ENCODE results near the gene RPL5. TPM values are rescaled to one million over a fixed set of nuclear protein-coding genes. Genes with fewer than 3 reads are reported as not detected.
A peak's percentile ranks its signal among the peaks of the same experiment; 100 is the strongest.

RPL5 gene
- total RNA-seq, 3 donors from 2014 or later (not counting 1 experiment from before 2014, with no cell fraction given) = 573 to 679 (median 647) TPM

GRCh38 chr1:92884195-92884594 is 52.4 kb downstream of the RPL5 start:
- intact Hi-C loops (cut with micrococcal nuclease) = no loop called here
- peak overlapping the region; percentile 97 for H3K27ac Mint-ChIP-seq
- Histone ChIP-seq H3K27ac (ENCODE audit: low read length) (peak overlapping the region; percentile 70), H3K9me3 (ENCODE audit: control insufficient read depth, insufficient read depth, low read length) (no peaks in the 10 kb centered on the region), H3K27me3 (ENCODE audit: control insufficient read depth, insufficient read depth, low read length) (no peaks in the 10 kb centered on the region), H3K4me3 (ENCODE audit: low read length) (no peak overlapping the region), H3K4me1 (ENCODE audit: control insufficient read depth, insufficient read depth, low read length) (peaks cover 24% of the 10 kb centered on the region), H3K36me3 (ENCODE audit: control insufficient read depth, insufficient read depth, low read length) (no peaks in the 10 kb centered on the region)
- H3K36me3 Mint-ChIP-seq = no peaks in the 10 kb centered on the region
- DNase-seq (no peak), ATAC-seq (no peak)
- WGBS (ENCODE audit: insufficient coverage) = 100% methylated on average over 1 of the region's 1 CpG
- H3K9me3 Mint-ChIP-seq = no peaks in the 10 kb centered on the region
- H3K27me3 Mint-ChIP-seq (ENCODE audit: low read depth in 2 of 2) = no peaks in the 10 kb centered on the region
- peaks cover 31 to 41% of the 10 kb centered on the region in 2 donors for H3K4me1 Mint-ChIP-seq
- H3K4me3 Mint-ChIP-seq = no peak overlapping the region
- TF ChIP-seq CTCF (IDR thresholded peaks at IDR 0.05) = no peak

- H3K4me1 Mint-ChIP-seq = peaks cover 27 to 32% of the 10 kb centered on the region in 2 donors
- H3K27ac Mint-ChIP-seq = no peak overlapping the region
- no peak overlapping the region for H3K4me3 ChIP-seq (ENCODE audit: low read length)
- intact Hi-C loops (cut with micrococcal nuclease) = no loop called here
- H3K27me3 Mint-ChIP-seq (ENCODE audit: low read depth in 2 of 2) = no peaks in the 10 kb centered on the region
- ATAC-seq (no peak), DNase-seq (no peak)
- H3K27ac ChIP-seq (ENCODE audit: low read length) = no peak overlapping the region
- H3K9me3 Mint-ChIP-seq = no peaks in the 10 kb centered on the region
- WGBS (ENCODE audit: insufficient coverage) = 94% methylated on average over 2 of the region's 2 CpGs
- H3K27me3 ChIP-seq (ENCODE audit: control insufficient read depth, insufficient read depth, low read length) = no peaks in the 10 kb centered on the region
- H3K4me1 ChIP-seq (ENCODE audit: control insufficient read depth, insufficient read depth, low read length) = peaks cover 20% of the 10 kb centered on the region
- H3K36me3 Mint-ChIP-seq = no peaks in the 10 kb centered on the region
- H3K9me3 ChIP-seq (ENCODE audit: control insufficient read depth, insufficient read depth, low read length) = no peaks in the 10 kb centered on the region
- no peak overlapping the region for H3K4me3 Mint-ChIP-seq
- no peaks in the 10 kb centered on the region for H3K36me3 ChIP-seq (ENCODE audit: control insufficient read depth, insufficient read depth, low read length)
- no peak for TF ChIP-seq CTCF (IDR thresholded peaks at IDR 0.05)
Observed at GRCh38 chr1:92886886-92887419, 55.1 kb downstream of the RPL5 start.

- no peak overlapping the region for H3K27ac ChIP-seq (ENCODE audit: low read length)
- no peaks in the 10 kb centered on the region for H3K9me3 ChIP-seq (ENCODE audit: control insufficient read depth, insufficient read depth, low read length)
- no peak for TF ChIP-seq CTCF (IDR thresholded peaks at IDR 0.05)
- Mint-ChIP-seq H3K4me3 (no peak overlapping the region), H3K27me3 (ENCODE audit: low read depth in 2 of 2) (no peaks in the 10 kb centered on the region), H3K36me3 (no peaks in the 10 kb centered on the region), H3K27ac (no peak overlapping the region), H3K4me1 (peaks cover 23 to 27% of the 10 kb centered on the region in 2 donors), H3K9me3 (no peaks in the 10 kb centered on the region)
- H3K4me1 ChIP-seq (ENCODE audit: control insufficient read depth, insufficient read depth, low read length) = peaks cover 17% of the 10 kb centered on the region
- H3K4me3 ChIP-seq (ENCODE audit: low read length) = no peak overlapping the region
- H3K36me3 ChIP-seq (ENCODE audit: control insufficient read depth, insufficient read depth, low read length) = no peaks in the 10 kb centered on the region
- no peak for ATAC-seq
- no peak for DNase-seq
- intact Hi-C loops (cut with micrococcal nuclease) = no loop called here
- no CpG with 5 or more reads among the region's 2 CpGs for WGBS (ENCODE audit: insufficient coverage)
- no peaks in the 10 kb centered on the region for H3K27me3 ChIP-seq (ENCODE audit: control insufficient read depth, insufficient read depth, low read length)
Observed at GRCh38 chr1:92887465-92887864, 55.6 kb downstream of the RPL5 start.

Other genes starting within 250 kb of the RPL5 start
- gene EVI5, start 46.9 kb upstream of the RPL5 start, total RNA-seq = 1 to 10 TPM; 3.9 to 6.0 (median 5.5) TPM
- gene DIPK1A, start 129.4 kb downstream of the RPL5 start, total RNA-seq = 10 to 100 TPM in 2 of 3 donors, 1 to 10 TPM in 1; 7.0 to 11.3 (median 11.2) TPM
- gene MTF2, start 247.2 kb downstream of the RPL5 start, total RNA-seq = 10 to 100 TPM; 46.1 to 65.7 (median 47.8) TPM

All from natural killer cell (primary cell).